ENCODE measurements around the gene IL10RA.
"Not testable (repeated sequence)": the region's sequence is repeated elsewhere in the genome, so short reads cannot be mapped to it uniquely, and the experiment has no call there.

Gene IL10RA

GRCh38 chr11:117962826-117963225 is 23.4 kb upstream of the IL10RA start:
- DNase-seq, result no peak

- DNase-seq, result no peak
Measured at GRCh38 chr11:117966908-117967307, 19.3 kb upstream of the IL10RA start.

GRCh38 chr11:117969160-117969991 is 16.8 kb upstream of the IL10RA start:
- DNase-seq, result no peak

- DNase-seq, result no peak
Measured at GRCh38 chr11:117970400-117971024, 15.7 kb upstream of the IL10RA start.

- DNase-seq, result no peak
Measured at GRCh38 chr11:117972044-117972443, 14.2 kb upstream of the IL10RA start.

GRCh38 chr11:117972629-117973502 is 13.3 kb upstream of the IL10RA start:
- DNase-seq, result no peak

GRCh38 chr11:117973503-117973860 is 12.7 kb upstream of the IL10RA start:
- DNase-seq, result no peak

GRCh38 chr11:117976445-117976844 is 9.7 kb upstream of the IL10RA start:
- no peak for DNase-seq

- DNase-seq, result no peak
Measured at GRCh38 chr11:117977029-117977428, 9.2 kb upstream of the IL10RA start.

- DNase-seq, result not testable (repeated sequence)
Measured at GRCh38 chr11:117977612-117978264, 8.5 kb upstream of the IL10RA start.

- not testable (repeated sequence) for DNase-seq
Measured at GRCh38 chr11:117978291-117978910, 7.8 kb upstream of the IL10RA start.

GRCh38 chr11:117978991-117979390 is 7.2 kb upstream of the IL10RA start:
- no peak for DNase-seq

GRCh38 chr11:117979481-117980211 is 6.5 kb upstream of the IL10RA start:
- no peak for DNase-seq

GRCh38 chr11:117980280-117980679 is 5.9 kb upstream of the IL10RA start:
- no peak for DNase-seq

GRCh38 chr11:117980720-117981119 is 5.5 kb upstream of the IL10RA start:
- no peak for DNase-seq

- no peak for DNase-seq
Measured at GRCh38 chr11:117983163-117983475, 3.1 kb upstream of the IL10RA start.

- DNase-seq, result no peak
Measured at GRCh38 chr11:117984476-117984875, 1.7 kb upstream of the IL10RA start.

- no peak for DNase-seq
Measured at GRCh38 chr11:117986981-117987574, 884 bp downstream of the IL10RA start.

- DNase-seq, result no peak
Measured at GRCh38 chr11:117989351-117990102, 3.3 kb downstream of the IL10RA start.

GRCh38 chr11:117992136-117992535 is 5.9 kb downstream of the IL10RA start:
- peak; percentile 50 for DNase-seq

- DNase-seq, result no peak
Measured at GRCh38 chr11:117992620-117993019, 6.4 kb downstream of the IL10RA start.

Data from NCI-H526 treated with DMSO at 0.1 percent for 48 hours (cell line).